ENCODE measurements around the gene GSG1L. TPM values are rescaled to one million over a fixed set of nuclear protein-coding genes. Genes with fewer than 3 reads are reported as not detected.

Gene GSG1L
- total and polyA plus RNA-seq, 2 experiments from 2014 or later: not detected

- Histone ChIP-seq H3K9me3 (ENCODE audit: low read depth) (no peaks in the 10 kb centered on the region), H3K9me2 (replicated peaks; ENCODE audit: insufficient read depth) (no peaks in the 10 kb centered on the region), H2AFZ (no peak overlapping the region), H3K27me3 (no peaks in the 10 kb centered on the region), H3K27ac (no peak overlapping the region), H3K4me3 (no peak overlapping the region), H3K4me2 (no peak overlapping the region), H3K4me1 (ENCODE audit: insufficient read depth) (no peaks in the 10 kb centered on the region), H3K79me2 (no peaks in the 10 kb centered on the region), H4K20me1 (ENCODE audit: insufficient read depth, poor library complexity, severe bottlenecking) (no peaks in the 10 kb centered on the region), H3K36me3 (replicated peaks; ENCODE audit: insufficient read depth, low read depth) (no peaks in the 10 kb centered on the region)
- no peak for DNase-seq (ENCODE audit: low spot score)
- 77% methylated on average over 11 of the region's 11 CpGs for WGBS (ENCODE audit: low lambda C conversion rate, missing lambda C conversion rate)
- TF ChIP-seq EZH2 (IDR thresholded peaks at IDR 0.05; ENCODE audit: borderline replicate concordance) (no peak), CTCF (IDR thresholded peaks at IDR 0.05; ENCODE audit: poor library complexity) (no peak), EZH2phosphoT487 (IDR thresholded peaks at IDR 0.05; ENCODE audit: low read depth, severe bottlenecking, unreplicated experiment) (no peak)
Measured at GRCh38 chr16:27738596-27738995, 324.9 kb downstream of the GSG1L start.

Small RNA genes lying within 50 kb of the gene (small RNA-seq; reads per million reads assigned to genes)
- gene RNU6-1241P (not detected), gene RNU6-159P (not detected)

Other genes with a start within 250 kb of the GSG1L start
- gene XPO6, start 148.3 kb upstream of the GSG1L start, total RNA-seq: 49.7 and 111 TPM in 2 replicates
- gene XPO6, start 148.3 kb upstream of the GSG1L start, polyA plus RNA-seq: 39.8 and 48.8 TPM in 2 replicates
- gene SBK1, start 228.8 kb upstream of the GSG1L start, total RNA-seq: 1.8 and 4.2 TPM in 2 replicates
- 9.7 and 10.8 TPM in 2 replicates for gene SBK1, start 228.8 kb upstream of the GSG1L start, polyA plus RNA-seq